IPS-20b (cell line): Measurements from ENCODE around the gene NPLOC4.
A peak's percentile ranks its signal among the peaks of the same experiment; 100 is the strongest.

Source experiments
- H3K27ac ChIP-seq: one replicate; pipeline ENCODE4 v1.5.1; 2013; ENCODE audit warnings: low read length
- H3K27me3 ChIP-seq: 2 replicates; pipeline ENCODE4 v1.6.1; 2013; ENCODE audit warnings: mild to moderate bottlenecking, low read length, inconsistent platforms; ENCODE audit not compliant: insufficient read depth
- H3K36me3 ChIP-seq: 2 replicates; pipeline ENCODE4 v1.6.1; 2013; ENCODE audit warnings: low read depth, mild to moderate bottlenecking, inconsistent platforms, low read length, moderate library complexity; ENCODE audit not compliant: insufficient read depth
- H3K4me1 ChIP-seq: 2 replicates; pipeline ENCODE4 v1.6.1; 2013; ENCODE audit warnings: mild to moderate bottlenecking, control low read depth, inconsistent platforms, low read length, moderate library complexity; ENCODE audit not compliant: insufficient read depth
- H3K4me3 ChIP-seq: 2 replicates; pipeline ENCODE4 v1.5.1; 2013; ENCODE audit warnings: mild to moderate bottlenecking, low read length, inconsistent platforms
- H3K9ac ChIP-seq: 2 replicates; pipeline ENCODE4 v1.6.1; 2013; ENCODE audit warnings: low read depth, mild to moderate bottlenecking, inconsistent platforms, low read length, moderate library complexity
- H3K9me3 ChIP-seq: 2 replicates; pipeline ENCODE4 v1.6.1; 2013; ENCODE audit warnings: mild to moderate bottlenecking, low read depth, low read length, inconsistent platforms; ENCODE audit not compliant: insufficient read depth

Gene NPLOC4

GRCh38 chr17:81646869-81647600 lies 10.1 kb upstream of the NPLOC4 start:
- Histone ChIP-seq H3K4me3 (no peak overlapping the region), H3K36me3 (no peaks in the 10 kb centered on the region), H3K9ac (no peak overlapping the region), H3K27me3 (peaks cover 37% of the 10 kb centered on the region), H3K9me3 (no peaks in the 10 kb centered on the region), H3K4me1 (no peaks in the 10 kb centered on the region), H3K27ac (no peak overlapping the region)

- H3K27ac ChIP-seq, result no peak overlapping the region
- no peaks in the 10 kb centered on the region for H3K4me1 ChIP-seq
- H3K9ac ChIP-seq, result no peak overlapping the region
- H3K27me3 ChIP-seq, result peaks cover 37% of the 10 kb centered on the region
- no peak overlapping the region for H3K4me3 ChIP-seq
- H3K36me3 ChIP-seq, result no peaks in the 10 kb centered on the region
- no peaks in the 10 kb centered on the region for H3K9me3 ChIP-seq
These were observed 8.4 kb upstream of the NPLOC4 start for GRCh38 chr17:81644976-81645952.

- Histone ChIP-seq H3K4me3 (no peak overlapping the region), H3K27ac (no peak overlapping the region), H3K27me3 (peaks cover 29% of the 10 kb centered on the region), H3K9ac (no peak overlapping the region), H3K9me3 (no peaks in the 10 kb centered on the region), H3K36me3 (no peaks in the 10 kb centered on the region), H3K4me1 (no peaks in the 10 kb centered on the region)
These were observed 7.6 kb upstream of the NPLOC4 start for GRCh38 chr17:81644496-81644895.

- Histone ChIP-seq H3K4me1 (no peaks in the 10 kb centered on the region), H3K9ac (no peak overlapping the region), H3K9me3 (no peaks in the 10 kb centered on the region), H3K36me3 (no peaks in the 10 kb centered on the region), H3K27me3 (peaks cover 4% of the 10 kb centered on the region), H3K27ac (no peak overlapping the region), H3K4me3 (no peak overlapping the region)
These were observed 5.0 kb upstream of the NPLOC4 start for GRCh38 chr17:81641825-81642489.

GRCh38 chr17:81640011-81640410 lies 3.1 kb upstream of the NPLOC4 start:
- Histone ChIP-seq H3K36me3 (no peaks in the 10 kb centered on the region), H3K27me3 (no peaks in the 10 kb centered on the region), H3K4me3 (no peak overlapping the region), H3K4me1 (no peaks in the 10 kb centered on the region), H3K27ac (no peak overlapping the region), H3K9ac (no peak overlapping the region), H3K9me3 (no peaks in the 10 kb centered on the region)

- no peaks in the 10 kb centered on the region for H3K9me3 ChIP-seq
- H3K9ac ChIP-seq, result no peak overlapping the region
- no peaks in the 10 kb centered on the region for H3K4me1 ChIP-seq
- H3K36me3 ChIP-seq, result no peaks in the 10 kb centered on the region
- H3K27ac ChIP-seq, result no peak overlapping the region
- no peak overlapping the region for H3K4me3 ChIP-seq
- H3K27me3 ChIP-seq, result no peaks in the 10 kb centered on the region
These were observed 1.8 kb upstream of the NPLOC4 start for GRCh38 chr17:81638683-81639082.

- Histone ChIP-seq H3K9me3 (no peaks in the 10 kb centered on the region), H3K9ac (peak overlapping the region; percentile 97), H3K4me1 (no peaks in the 10 kb centered on the region), H3K27ac (peak overlapping the region; percentile 88), H3K36me3 (peaks cover 3% of the 10 kb centered on the region; the same call in 1 of the 2 replicates), H3K27me3 (no peaks in the 10 kb centered on the region), H3K4me3 (peak overlapping the region; percentile 96)
These were observed 873 bp downstream of the NPLOC4 start for GRCh38 chr17:81635973-81636504.

- H3K9ac ChIP-seq, result no peak overlapping the region
- H3K27ac ChIP-seq, result no peak overlapping the region
- H3K4me3 ChIP-seq, result peak overlapping the region; percentile 96
These were observed 1.5 kb downstream of the NPLOC4 start for GRCh38 chr17:81635431-81635830.

GRCh38 chr17:81631482-81631881 lies 5.4 kb downstream of the NPLOC4 start:
- Histone ChIP-seq H3K9me3 (no peaks in the 10 kb centered on the region), H3K4me1 (no peaks in the 10 kb centered on the region), H3K27me3 (no peaks in the 10 kb centered on the region), H3K36me3 (peaks cover 37% of the 10 kb centered on the region), H3K27ac (no peak overlapping the region), H3K9ac (no peak overlapping the region), H3K4me3 (no peak overlapping the region)

More at GRCh38 chr17:81635431-81635830, 1.5 kb downstream of the NPLOC4 start:
- Histone ChIP-seq H3K36me3 (peaks cover 3% of the 10 kb centered on the region; the same call in 1 of the 2 replicates), H3K9me3 (no peaks in the 10 kb centered on the region), H3K4me1 (no peaks in the 10 kb centered on the region), H3K27me3 (no peaks in the 10 kb centered on the region)

GRCh38 chr17:81630274-81630673 lies 6.6 kb downstream of the NPLOC4 start:
- Histone ChIP-seq H3K9me3 (no peaks in the 10 kb centered on the region), H3K27ac (no peak overlapping the region), H3K4me1 (no peaks in the 10 kb centered on the region), H3K36me3 (peaks cover 49% of the 10 kb centered on the region), H3K4me3 (no peak overlapping the region), H3K27me3 (no peaks in the 10 kb centered on the region), H3K9ac (no peak overlapping the region)

- Histone ChIP-seq H3K36me3 (peaks cover 80% of the 10 kb centered on the region), H3K27ac (no peak overlapping the region), H3K4me3 (no peak overlapping the region), H3K4me1 (no peaks in the 10 kb centered on the region), H3K27me3 (no peaks in the 10 kb centered on the region), H3K9me3 (no peaks in the 10 kb centered on the region), H3K9ac (no peak overlapping the region)
These were observed 15.3 kb downstream of the NPLOC4 start for GRCh38 chr17:81621494-81622130.
